RWPE2 (cell line): ENCODE results near the gene ASAP2.

ENCODE experiments used
- ATAC-seq: fragments of 200-7000 bp; cut with Tn5 transposase; 3 replicates; pipeline ENCODE4 v1.9.1; 2021; ENCODE audit warnings: low read depth
- DNase-seq: peaks from one replicate; pipeline ENCODE4 v3.0.0-alpha.2; 2020; ENCODE audit warnings: low spot score
- H3K27ac ChIP-seq: fragments of 450-650 bp; 2 replicates; pipeline ENCODE4 v1.5.1; 2017; ENCODE audit warnings: mild to moderate bottlenecking; ENCODE audit not compliant: poor library complexity, severe bottlenecking
- H3K27me3 ChIP-seq: fragments of 250-450 bp; sonication (Bioruptor Pico); 2 replicates; pipeline ENCODE4 v1.5.1; 2021; ENCODE audit warnings: mild to moderate bottlenecking, moderate library complexity; ENCODE audit not compliant: insufficient read depth, poor library complexity, severe bottlenecking
- H3K36me3 ChIP-seq: fragments of 250-450 bp; sonication (Bioruptor Pico); 2 replicates; pipeline ENCODE4 v1.5.1; 2020; ENCODE audit warnings: low read depth, mild to moderate bottlenecking, moderate library complexity
- H3K4me1 ChIP-seq: fragments of 250-450 bp; sonication (Bioruptor Pico); 2 replicates; pipeline ENCODE4 v1.5.1; 2021; ENCODE audit warnings: mild to moderate bottlenecking, moderate library complexity; ENCODE audit not compliant: insufficient read depth, poor library complexity, severe bottlenecking
- H3K4me3 ChIP-seq: fragments of 250-450 bp; sonication (Bioruptor Pico); 2 replicates; pipeline ENCODE4 v1.5.1; 2021; ENCODE audit warnings: mild to moderate bottlenecking, moderate library complexity; ENCODE audit not compliant: severe bottlenecking
- H3K9me3 ChIP-seq: fragments of 250-450 bp; sonication (Bioruptor Pico); 2 replicates; pipeline ENCODE4 v1.5.1; 2021; ENCODE audit warnings: mild to moderate bottlenecking, moderate library complexity; ENCODE audit not compliant: severe bottlenecking
- TF ChIP-seq, protein P1 (sequence below): fragments of 450-650 bp; IDR thresholded peaks from one replicate; pipeline ENCODE4 v1.5.1; 2017; ENCODE audit warnings: mild to moderate bottlenecking, moderate library complexity; ENCODE audit not compliant: poor library complexity, severe bottlenecking

ASAP2 gene

GRCh38 chr2:9184361-9184760, 22.3 kb upstream of the ASAP2 start:
- H3K4me3 ChIP-seq = no peak overlapping the region
- DNase-seq (no peak), ATAC-seq (no peak)
- peaks cover 16% of the 10 kb centered on the region for H3K4me1 ChIP-seq
- no peaks in the 10 kb centered on the region for H3K9me3 ChIP-seq
- H3K27ac ChIP-seq = no peak overlapping the region
- TF ChIP-seq, protein P1, sequence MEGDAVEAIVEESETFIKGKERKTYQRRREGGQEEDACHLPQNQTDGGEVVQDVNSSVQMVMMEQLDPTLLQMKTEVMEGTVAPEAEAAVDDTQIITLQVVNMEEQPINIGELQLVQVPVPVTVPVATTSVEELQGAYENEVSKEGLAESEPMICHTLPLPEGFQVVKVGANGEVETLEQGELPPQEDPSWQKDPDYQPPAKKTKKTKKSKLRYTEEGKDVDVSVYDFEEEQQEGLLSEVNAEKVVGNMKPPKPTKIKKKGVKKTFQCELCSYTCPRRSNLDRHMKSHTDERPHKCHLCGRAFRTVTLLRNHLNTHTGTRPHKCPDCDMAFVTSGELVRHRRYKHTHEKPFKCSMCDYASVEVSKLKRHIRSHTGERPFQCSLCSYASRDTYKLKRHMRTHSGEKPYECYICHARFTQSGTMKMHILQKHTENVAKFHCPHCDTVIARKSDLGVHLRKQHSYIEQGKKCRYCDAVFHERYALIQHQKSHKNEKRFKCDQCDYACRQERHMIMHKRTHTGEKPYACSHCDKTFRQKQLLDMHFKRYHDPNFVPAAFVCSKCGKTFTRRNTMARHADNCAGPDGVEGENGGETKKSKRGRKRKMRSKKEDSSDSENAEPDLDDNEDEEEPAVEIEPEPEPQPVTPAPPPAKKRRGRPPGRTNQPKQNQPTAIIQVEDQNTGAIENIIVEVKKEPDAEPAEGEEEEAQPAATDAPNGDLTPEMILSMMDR = no peak
- H3K27me3 ChIP-seq = no peaks in the 10 kb centered on the region
- H3K36me3 ChIP-seq = no peaks in the 10 kb centered on the region

DNA sequence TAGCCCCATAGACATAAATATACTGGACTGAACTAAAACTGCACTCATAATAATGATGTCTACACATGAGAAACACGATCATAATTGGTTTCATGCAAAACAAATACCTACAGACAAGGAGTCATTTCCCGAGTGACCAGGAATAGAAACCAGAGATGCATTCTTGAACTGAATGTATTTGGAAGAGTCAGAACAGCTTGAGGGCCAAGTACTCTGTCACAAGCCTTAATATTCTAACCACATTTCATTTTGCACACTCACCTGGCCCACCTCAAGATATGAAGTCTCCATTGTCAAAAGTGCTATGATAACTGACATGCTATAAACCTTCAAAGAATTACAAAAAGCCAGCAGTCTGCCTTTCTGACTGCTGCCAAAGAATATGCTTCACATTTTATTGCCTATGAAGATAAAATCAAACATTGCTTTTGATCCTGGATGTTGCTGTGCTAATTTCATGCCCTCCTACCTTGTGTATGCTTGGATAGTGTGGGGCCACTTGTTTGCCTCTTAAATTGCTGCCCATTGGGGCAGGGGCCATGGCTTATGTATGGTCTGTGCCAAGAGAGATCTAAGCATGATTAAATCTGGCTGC, 18.9 kb upstream of the ASAP2 start:
- H3K4me3 ChIP-seq = no peak overlapping the region
- H3K27me3 ChIP-seq = no peaks in the 10 kb centered on the region
- peak; percentile 42 for ATAC-seq
- H3K4me1 ChIP-seq = peaks cover 5% of the 10 kb centered on the region
- H3K36me3 ChIP-seq = no peaks in the 10 kb centered on the region
- TF ChIP-seq, protein P1 = no peak
- no peak for DNase-seq
- no peak overlapping the region for H3K27ac ChIP-seq
- H3K9me3 ChIP-seq = no peaks in the 10 kb centered on the region

- ATAC-seq = no peak
- Histone ChIP-seq H3K27ac (no peak overlapping the region), H3K36me3 (no peaks in the 10 kb centered on the region), H3K4me3 (no peak overlapping the region), H3K9me3 (no peaks in the 10 kb centered on the region), H3K4me1 (peaks cover 5% of the 10 kb centered on the region), H3K27me3 (no peaks in the 10 kb centered on the region)
- no peak for DNase-seq
- TF ChIP-seq, protein P1 = no peak
Observed at GRCh38 chr2:9188823-9189222, 17.8 kb upstream of the ASAP2 start.

DNA sequence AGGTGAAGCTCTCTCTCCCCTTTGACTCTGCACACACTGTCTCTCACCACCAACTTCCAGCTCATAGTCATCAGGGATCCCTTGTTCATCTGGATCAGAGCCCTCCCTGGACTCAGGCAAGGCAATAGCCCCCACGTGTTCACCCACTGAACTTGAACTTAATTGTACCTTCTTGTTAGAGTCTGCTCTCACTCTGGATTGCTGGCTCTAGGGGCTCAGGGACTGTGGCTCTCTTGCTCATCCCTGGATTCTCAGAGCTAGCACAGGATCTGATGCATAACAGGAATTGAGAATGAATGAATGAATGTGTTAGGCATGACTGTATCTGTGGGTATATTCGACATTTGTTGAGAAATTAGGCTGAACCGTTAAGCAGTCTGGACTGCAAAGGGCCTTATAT, 16.7 kb upstream of the ASAP2 start:
- Histone ChIP-seq H3K27ac (no peak overlapping the region), H3K4me3 (no peak overlapping the region), H3K4me1 (peaks cover 5% of the 10 kb centered on the region), H3K27me3 (no peaks in the 10 kb centered on the region), H3K36me3 (no peaks in the 10 kb centered on the region), H3K9me3 (no peaks in the 10 kb centered on the region)
- no peak for ATAC-seq
- DNase-seq = no peak
- TF ChIP-seq, protein P1 = no peak

- TF ChIP-seq, protein P1 = no peak
- no peaks in the 10 kb centered on the region for H3K36me3 ChIP-seq
- DNase-seq (no peak), ATAC-seq (peak; percentile 43; the same call in 2 of the 3 replicates)
- peaks cover 5% of the 10 kb centered on the region for H3K4me1 ChIP-seq
- no peak overlapping the region for H3K27ac ChIP-seq
- no peak overlapping the region for H3K4me3 ChIP-seq
- H3K9me3 ChIP-seq = no peaks in the 10 kb centered on the region
- no peaks in the 10 kb centered on the region for H3K27me3 ChIP-seq
Observed at GRCh38 chr2:9191041-9191481, 15.6 kb upstream of the ASAP2 start.
